Mucosa of stomach (tissue), 1 donor: ENCODE measurements around the gene OR10H4.
"Not testable (repeated sequence)": the region's sequence is repeated elsewhere in the genome, so short reads cannot be mapped to it uniquely, and the experiment has no call there.

ENCODE experiments used
- H3K27me3 ChIP-seq: one replicate; pipeline ENCODE4 v1.7.0; 2013; ENCODE audit warnings: mild to moderate bottlenecking, low read length; ENCODE audit not compliant: control insufficient read depth, insufficient read depth
- H3K36me3 ChIP-seq: one replicate; pipeline ENCODE4 v1.7.0; 2013; ENCODE audit warnings: low read length; ENCODE audit not compliant: control insufficient read depth, insufficient read depth
- H3K4me1 ChIP-seq: one replicate; pipeline ENCODE4 v1.7.0; 2013; ENCODE audit warnings: mild to moderate bottlenecking, low read length; ENCODE audit not compliant: control insufficient read depth, insufficient read depth
- H3K4me3 ChIP-seq: one replicate; pipeline ENCODE4 v1.7.0; 2013; ENCODE audit warnings: low read length
- H3K9ac ChIP-seq: one replicate; pipeline ENCODE4 v1.7.0; 2013; ENCODE audit warnings: mild to moderate bottlenecking, low read length, moderate library complexity
- H3K9me3 ChIP-seq: one replicate; pipeline ENCODE4 v1.7.0; 2013; ENCODE audit warnings: mild to moderate bottlenecking, low read length, moderate library complexity; ENCODE audit not compliant: control insufficient read depth
- donor health status: Pancreatic carcinoma.

Gene OR10H4

GRCh38 chr19:15954820-15955219, 6.0 kb downstream of the OR10H4 start:
- Histone ChIP-seq H3K4me1 (no peaks in the 10 kb centered on the region), H3K36me3 (no peaks in the 10 kb centered on the region), H3K27me3 (peaks cover 9% of the 10 kb centered on the region), H3K9me3 (no peaks in the 10 kb centered on the region), H3K9ac (no peak overlapping the region), H3K4me3 (no peak overlapping the region)

DNA sequence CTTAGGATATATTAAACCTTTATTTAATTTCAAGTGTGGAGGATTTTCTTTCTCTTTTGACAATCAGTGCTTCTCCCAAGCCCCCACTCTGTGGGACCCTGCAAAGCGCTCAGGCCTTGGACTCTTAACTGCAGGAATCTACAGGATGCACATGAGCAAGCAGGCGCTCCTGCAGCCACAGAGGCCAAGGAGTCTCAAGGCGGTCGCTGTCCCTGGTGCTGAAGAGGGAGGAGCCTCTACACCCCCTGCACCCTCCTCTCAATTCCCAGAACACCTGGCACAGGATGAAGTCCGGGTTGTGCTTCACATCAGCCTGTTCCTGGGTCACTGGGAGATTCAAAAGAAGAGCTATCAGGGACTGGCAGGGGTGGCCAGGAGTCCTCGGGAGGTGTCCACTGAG, 13.5 kb downstream of the OR10H4 start:
- Histone ChIP-seq H3K4me3 (no peak overlapping the region), H3K9ac (no peak overlapping the region), H3K9me3 (no peaks in the 10 kb centered on the region), H3K4me1 (no peaks in the 10 kb centered on the region), H3K36me3 (no peaks in the 10 kb centered on the region), H3K27me3 (peaks cover 10% of the 10 kb centered on the region)

DNA sequence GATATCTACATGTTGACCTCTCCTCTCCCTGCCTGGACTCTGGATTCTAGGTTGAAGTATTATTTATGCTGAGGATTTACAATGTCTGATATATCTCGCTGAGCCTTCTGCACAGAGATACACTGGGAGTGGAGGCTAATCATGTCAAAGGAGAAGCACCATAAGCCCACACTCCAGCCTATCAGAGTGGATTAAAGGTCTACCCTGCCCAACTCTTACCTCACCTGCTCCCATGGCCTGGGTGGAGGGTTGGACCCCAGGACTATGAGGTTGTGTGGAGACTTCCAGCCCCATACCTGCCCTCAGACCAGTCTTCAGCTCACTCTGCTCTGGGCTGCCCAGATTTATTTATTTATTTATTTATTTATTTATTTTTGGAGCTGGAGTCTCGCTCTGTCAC, 15.4 kb downstream of the OR10H4 start:
- Histone ChIP-seq H3K36me3 (no peaks in the 10 kb centered on the region), H3K27me3 (peaks cover 5% of the 10 kb centered on the region), H3K4me3 (no peak overlapping the region), H3K4me1 (no peaks in the 10 kb centered on the region), H3K9me3 (no peaks in the 10 kb centered on the region), H3K9ac (no peak overlapping the region)

DNA sequence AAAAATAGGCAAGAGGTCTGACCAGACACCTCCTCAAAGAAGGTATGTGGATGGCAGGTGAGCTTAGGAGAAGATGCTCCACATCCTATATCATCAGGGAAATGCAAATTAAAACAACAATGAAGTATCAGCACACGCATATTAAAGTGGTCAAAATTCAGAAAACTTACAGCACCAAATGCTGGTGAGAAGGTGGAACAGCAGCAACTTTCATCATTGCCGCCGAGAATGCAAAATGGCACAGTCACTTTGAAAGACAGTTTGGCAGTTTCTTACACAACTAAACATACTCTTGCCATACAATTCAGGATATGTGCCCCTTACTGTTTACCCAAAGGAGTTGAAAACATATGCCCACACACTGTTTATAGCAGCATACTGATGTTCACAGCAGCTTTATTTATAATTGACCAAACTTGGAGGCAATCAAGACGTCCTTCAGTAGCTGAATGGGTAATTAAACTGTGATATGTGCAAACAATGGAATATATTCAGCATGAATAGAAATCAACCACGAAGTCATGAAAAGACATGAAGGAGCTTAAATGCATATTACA, 22.5 kb downstream of the OR10H4 start:
- H3K36me3 ChIP-seq = no peaks in the 10 kb centered on the region
- H3K27me3 ChIP-seq = no peaks in the 10 kb centered on the region
- H3K4me1 ChIP-seq = no peaks in the 10 kb centered on the region
- H3K9me3 ChIP-seq = no peaks in the 10 kb centered on the region
- no peak overlapping the region for H3K9ac ChIP-seq
- H3K4me3 ChIP-seq = no peak overlapping the region

DNA sequence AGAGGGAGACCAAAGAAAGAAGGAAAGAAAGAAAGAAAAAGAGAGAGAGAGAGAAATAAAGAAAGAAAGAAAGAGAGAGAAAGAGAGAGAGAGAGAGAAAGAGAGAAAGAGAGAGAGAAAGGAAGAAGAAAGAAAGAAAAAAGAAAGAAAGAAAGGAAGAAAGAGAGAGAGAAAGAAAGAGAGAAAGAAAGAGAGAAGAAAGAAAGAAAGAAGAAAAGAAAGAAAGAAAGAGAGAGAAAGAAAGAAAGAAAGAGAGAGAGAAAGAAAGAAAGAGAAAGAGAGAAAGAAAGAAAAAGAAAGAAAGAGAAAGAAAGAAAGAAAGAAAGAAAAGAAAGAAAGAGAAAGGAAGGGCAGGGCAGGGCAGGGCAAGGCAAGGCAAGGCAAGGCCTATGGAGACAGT, 23.2 kb downstream of the OR10H4 start:
- H3K4me3 ChIP-seq, H3K4me1 ChIP-seq, H3K36me3 ChIP-seq, H3K9ac ChIP-seq, H3K27me3 ChIP-seq, H3K9me3 ChIP-seq: not testable (repeated sequence)

DNA sequence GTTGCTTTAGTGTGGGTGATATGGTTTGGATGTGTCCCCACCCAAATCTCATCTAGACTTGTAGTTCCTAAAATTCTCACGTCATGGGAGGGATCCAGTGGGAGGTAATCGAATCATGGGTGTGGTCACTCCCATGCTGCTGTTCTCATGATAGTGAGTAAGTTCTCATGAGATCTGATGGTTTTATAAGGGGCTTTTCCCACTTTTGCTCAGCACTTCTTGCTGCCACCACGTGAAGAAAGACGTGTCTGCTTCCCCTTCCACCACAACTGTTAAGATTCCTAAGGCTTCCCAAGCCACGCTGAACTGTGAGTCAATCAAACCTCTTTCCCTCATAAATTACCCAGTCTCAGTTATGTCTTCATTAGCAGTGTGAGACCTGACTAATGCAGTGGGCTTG, 26.0 kb downstream of the OR10H4 start:
- H3K4me3 ChIP-seq = no peak overlapping the region
- H3K36me3 ChIP-seq = no peaks in the 10 kb centered on the region
- H3K9ac ChIP-seq = no peak overlapping the region
- H3K9me3 ChIP-seq = no peaks in the 10 kb centered on the region
- no peaks in the 10 kb centered on the region for H3K4me1 ChIP-seq
- H3K27me3 ChIP-seq = no peaks in the 10 kb centered on the region

GRCh38 chr19:15976836-15977689, 28.3 kb downstream of the OR10H4 start:
- Histone ChIP-seq H3K9ac (no peak overlapping the region), H3K4me3 (no peak overlapping the region), H3K4me1 (no peaks in the 10 kb centered on the region), H3K9me3 (no peaks in the 10 kb centered on the region), H3K36me3 (no peaks in the 10 kb centered on the region), H3K27me3 (peaks cover 8% of the 10 kb centered on the region)

- Histone ChIP-seq H3K36me3 (no peaks in the 10 kb centered on the region), H3K27me3 (peaks cover 8% of the 10 kb centered on the region), H3K9me3 (no peaks in the 10 kb centered on the region), H3K4me3 (no peak overlapping the region), H3K9ac (no peak overlapping the region), H3K4me1 (no peaks in the 10 kb centered on the region)
These were observed 28.9 kb downstream of the OR10H4 start for GRCh38 chr19:15977690-15978089.

DNA sequence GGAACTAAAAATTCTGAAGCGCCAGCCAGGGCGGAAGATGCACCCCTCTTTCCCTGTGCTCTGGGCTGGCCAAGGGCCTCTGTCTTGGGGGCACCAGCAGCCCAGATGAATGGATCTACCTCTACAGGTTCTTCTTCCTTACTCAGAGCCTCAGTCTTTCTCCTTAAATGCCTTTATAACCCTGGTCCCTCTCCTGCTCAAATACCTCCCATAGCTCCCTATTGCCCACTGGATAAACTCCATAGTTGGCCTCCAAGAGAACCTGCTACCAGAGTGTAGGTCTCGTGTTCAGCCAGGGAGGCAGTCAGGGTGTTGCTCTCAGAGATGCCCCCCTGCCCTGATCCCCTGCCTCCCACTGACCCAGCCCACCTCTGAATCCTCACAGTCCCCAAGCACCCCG, 30.5 kb downstream of the OR10H4 start:
- Histone ChIP-seq H3K36me3 (no peaks in the 10 kb centered on the region), H3K9ac (no peak overlapping the region), H3K4me3 (no peak overlapping the region), H3K27me3 (peaks cover 8% of the 10 kb centered on the region), H3K4me1 (no peaks in the 10 kb centered on the region), H3K9me3 (no peaks in the 10 kb centered on the region)

GRCh38 chr19:15985831-15986230, 37.0 kb downstream of the OR10H4 start:
- H3K9me3 ChIP-seq, H3K36me3 ChIP-seq, H3K9ac ChIP-seq, H3K27me3 ChIP-seq, H3K4me1 ChIP-seq, H3K4me3 ChIP-seq: not testable (repeated sequence)

DNA sequence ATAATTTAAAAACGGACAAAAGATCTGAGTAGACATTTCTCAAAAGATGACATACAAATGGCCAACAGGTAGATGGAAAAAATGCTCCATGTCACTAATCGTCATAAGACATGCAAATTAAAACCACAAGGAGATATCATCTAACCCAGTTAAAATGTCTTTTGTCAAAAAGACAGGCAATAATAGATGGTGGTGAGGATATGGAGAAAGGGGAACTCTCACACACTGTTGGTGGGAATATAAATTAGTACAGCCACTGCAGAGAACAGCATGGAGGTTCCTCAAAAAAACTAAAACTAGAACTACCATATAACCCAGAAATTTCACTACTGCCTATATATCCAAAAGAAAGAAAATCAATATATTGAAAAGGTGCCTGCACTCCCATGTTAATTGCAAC, 37.9 kb downstream of the OR10H4 start:
- H3K27me3 ChIP-seq = no peaks in the 10 kb centered on the region
- no peaks in the 10 kb centered on the region for H3K4me1 ChIP-seq
- H3K9ac ChIP-seq = no peak overlapping the region
- H3K36me3 ChIP-seq = no peaks in the 10 kb centered on the region
- no peaks in the 10 kb centered on the region for H3K9me3 ChIP-seq
- H3K4me3 ChIP-seq = no peak overlapping the region

GRCh38 chr19:15989889-15990288, 41.1 kb downstream of the OR10H4 start:
- no peaks in the 10 kb centered on the region for H3K27me3 ChIP-seq
- H3K4me3 ChIP-seq = no peak overlapping the region
- no peaks in the 10 kb centered on the region for H3K9me3 ChIP-seq
- H3K9ac ChIP-seq = no peak overlapping the region
- H3K4me1 ChIP-seq = no peaks in the 10 kb centered on the region
- H3K36me3 ChIP-seq = no peaks in the 10 kb centered on the region
